HG03575 (cell line): ENCODE data around the gene PDP2.

Source experiments
- ATAC-seq: cut with Tn5 transposase; IDR thresholded peaks from one replicate; pipeline ENCODE4 v1.9.1; 2021; ENCODE audit not compliant: unreplicated experiment, insufficient number of reproducible peaks, low FRiP score; ENCODE audit errors: extremely low read depth

Gene PDP2

DNA sequence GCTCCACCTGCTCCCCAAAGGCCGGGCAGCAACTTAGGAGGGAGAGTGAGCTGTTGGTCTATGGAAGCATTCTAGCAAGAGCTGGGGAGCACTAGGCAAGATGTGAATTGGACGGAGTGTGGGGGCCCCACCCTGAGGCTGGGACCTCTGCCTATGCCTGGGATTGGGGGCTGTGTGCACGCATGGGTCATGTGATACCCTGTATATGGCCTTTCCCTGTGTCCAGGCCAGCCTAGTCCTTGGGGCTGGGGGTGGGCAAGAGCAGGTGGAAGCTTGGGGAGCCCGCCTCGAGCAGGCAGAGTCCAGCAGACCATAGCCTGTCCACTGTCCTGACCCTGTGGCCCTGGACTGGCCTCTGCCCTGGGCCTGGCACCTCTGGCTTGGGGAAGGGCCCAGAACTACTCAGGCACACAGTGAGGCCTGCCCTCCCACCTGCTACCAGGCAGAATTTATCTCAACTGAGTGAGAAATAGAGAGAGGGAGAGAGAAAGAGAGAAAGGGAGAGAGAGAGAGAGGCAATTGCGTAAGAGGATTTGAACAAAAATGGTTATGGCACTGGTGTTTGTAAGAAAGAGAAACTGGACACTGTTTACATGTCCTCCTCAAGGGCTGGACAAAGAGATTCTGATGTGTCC lies 19.1 kb downstream of the PDP2 start:
- ATAC-seq: no peak

DNA sequence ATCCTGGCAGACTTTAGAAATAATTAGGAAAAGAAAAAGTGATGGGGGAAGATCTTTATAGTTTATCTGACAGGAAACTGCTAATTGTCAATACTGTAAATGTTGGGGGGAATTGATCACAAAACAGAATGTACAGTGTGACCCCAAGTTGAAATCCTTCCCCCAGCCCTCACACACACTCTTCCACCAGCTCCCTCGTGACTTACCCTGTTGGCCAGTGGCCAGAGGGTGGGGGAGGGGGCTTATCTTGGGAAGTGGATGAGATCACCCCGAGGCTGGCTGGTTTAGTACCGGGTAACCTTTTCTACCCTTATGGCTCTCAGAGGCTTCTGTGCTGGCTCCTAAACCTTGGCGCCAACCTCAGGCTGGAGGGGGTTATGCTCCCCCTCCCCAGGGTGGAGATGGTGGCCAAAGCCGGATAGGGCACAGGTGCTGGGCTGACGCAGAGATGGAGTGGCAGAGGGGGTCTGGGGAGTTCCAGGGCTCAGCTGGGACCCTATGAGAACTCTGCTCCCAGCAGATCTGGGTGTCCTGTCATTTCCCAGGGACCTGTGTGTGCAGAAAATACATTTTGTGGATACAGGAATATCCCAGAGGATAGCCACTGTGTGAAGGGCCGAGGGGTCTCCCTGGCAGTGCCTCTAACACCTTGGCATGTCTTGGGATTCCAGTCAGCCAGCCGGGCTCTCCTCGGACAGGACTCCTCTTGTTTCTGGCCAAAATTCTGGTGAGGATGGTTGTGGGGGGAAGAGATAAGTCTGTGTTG lies 19.8 kb downstream of the PDP2 start:
- no peak for ATAC-seq

DNA sequence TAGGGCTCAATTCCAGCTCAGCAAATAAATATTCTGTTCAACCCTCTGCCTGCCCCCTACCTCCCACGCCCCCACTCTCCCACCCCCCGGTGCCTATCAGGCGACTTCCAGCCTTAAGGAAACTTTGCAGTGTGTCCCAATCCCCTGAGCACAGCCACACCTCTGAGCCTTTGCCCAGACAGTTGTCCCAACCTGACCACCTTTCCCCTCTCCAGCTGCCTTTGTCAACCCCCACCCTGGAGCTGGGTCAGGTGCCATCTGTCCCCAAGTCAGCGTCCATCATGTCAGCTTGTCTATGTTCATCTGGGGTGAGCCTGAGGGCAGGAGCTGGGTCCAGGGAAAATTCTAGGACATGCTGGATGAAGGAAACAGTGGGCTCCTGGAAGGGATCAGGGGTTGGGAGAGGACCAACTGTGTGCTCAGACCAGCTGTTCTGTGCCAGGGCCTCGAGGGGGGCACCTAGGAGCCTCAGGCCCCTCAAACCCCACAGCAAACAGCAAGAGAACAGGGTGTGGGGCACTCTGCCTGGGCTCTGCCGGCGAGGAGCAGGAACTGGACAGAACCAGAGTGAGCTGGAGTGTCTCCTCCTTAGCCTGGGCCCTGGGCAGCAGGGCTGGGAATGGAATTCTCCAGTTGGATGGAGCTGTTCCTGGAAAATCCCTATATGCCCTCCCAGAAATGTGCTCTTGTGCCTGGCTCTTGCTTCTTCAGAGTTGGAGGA lies 20.6 kb downstream of the PDP2 start:
- no peak for ATAC-seq

DNA sequence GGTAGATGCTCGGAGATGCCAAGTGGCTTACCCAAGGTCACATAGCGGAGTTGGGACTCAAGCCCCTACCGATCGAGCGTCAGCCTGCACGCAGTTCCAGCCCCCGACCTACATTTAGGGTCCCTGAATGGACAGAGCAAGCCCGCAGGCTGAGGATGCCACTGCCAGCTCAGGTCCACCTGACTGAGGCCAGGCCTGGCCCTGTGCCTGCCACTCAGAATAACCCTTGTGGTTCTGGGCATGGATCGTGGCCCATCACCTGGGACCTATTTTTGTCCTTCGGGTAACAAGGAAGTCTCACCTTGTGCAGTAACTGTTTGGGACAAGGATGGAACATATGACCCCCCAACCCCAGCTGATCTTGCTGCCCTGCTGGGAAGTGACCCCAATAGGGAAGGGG lies 21.3 kb downstream of the PDP2 start:
- no peak for ATAC-seq

DNA sequence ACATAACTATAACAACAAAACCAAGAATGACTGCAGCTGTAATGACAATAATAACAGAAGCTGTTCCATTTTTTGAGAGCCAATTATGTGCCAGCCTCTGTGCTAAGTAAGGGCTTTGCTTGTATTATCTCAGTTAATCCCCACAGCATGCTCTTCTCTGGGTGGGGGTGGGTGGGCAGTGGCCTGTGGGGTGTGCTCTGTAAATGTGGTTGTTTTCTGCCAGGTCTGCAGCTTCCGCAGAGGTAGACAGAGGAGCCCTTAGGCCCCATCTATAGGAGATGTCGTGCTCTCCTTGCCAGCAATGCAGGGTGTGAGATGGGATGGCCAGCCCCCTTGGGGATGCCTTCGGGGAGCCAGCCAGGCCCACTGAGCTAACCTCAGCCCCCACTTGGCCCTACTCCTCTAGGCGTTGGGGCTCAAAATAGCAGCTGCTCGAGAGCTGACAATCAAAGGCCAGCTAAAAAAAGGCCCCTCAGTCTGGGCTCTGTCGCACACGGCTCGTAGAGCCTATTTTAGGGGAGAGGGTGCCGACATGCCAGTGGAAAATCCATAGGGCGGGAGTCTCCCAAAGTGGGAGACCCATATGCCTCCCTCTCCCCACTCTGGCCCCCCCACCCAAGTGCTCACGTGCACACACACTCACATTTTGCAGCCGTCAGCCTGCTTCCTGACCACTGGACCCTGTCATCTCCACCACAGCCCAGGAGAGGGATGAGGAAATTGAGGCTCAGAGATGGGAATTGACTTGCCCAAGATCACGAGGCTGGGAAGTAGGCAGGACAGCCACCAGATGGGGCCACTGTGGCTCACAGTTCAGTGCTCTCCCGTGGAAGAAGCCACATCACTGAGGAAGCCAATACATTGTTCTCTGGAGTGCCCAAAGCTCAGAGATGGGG lies 22.6 kb downstream of the PDP2 start:
- ATAC-seq: no peak

DNA sequence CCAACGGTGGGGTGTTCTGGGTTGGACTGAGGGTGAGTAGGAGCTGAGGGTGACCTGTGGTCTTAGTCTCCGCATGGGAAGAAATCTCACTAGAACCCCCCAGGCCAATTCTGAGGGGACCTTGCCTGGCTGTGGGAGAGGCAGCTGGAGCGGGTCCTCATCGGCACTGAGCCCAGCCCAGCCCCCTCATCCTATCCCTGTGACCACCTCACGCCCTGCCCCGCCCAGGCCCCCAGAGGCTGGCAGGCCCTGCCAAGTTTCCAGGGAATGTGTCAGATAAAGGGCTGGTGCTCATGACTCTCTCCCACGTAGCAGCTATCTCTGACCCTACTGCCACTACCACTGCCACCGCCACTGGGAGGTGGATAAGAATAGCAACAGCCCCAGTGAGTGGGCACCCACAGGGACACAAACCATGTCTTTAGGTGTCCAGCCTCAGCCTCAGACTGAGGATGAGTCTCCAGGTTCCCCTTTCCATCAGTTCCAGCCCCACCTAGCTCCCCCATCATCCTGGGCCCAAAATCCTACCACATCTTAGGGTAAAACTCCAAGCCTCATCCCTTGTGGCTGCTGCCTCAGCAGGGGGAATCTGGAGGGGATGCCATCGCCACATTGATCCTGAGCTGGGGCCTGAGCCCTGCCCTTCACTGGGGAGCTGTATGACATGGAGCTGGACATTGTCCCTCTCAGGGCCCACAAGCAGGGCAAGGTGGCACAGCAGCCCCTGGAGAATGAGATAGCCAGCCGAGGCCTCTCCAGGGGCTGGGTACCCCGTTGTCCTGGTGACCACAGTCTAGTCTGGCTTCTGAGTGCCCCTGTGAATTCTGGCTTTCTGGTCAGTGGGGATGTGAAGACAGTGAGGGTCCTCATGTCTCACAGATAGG lies 23.5 kb downstream of the PDP2 start:
- no peak for ATAC-seq

DNA sequence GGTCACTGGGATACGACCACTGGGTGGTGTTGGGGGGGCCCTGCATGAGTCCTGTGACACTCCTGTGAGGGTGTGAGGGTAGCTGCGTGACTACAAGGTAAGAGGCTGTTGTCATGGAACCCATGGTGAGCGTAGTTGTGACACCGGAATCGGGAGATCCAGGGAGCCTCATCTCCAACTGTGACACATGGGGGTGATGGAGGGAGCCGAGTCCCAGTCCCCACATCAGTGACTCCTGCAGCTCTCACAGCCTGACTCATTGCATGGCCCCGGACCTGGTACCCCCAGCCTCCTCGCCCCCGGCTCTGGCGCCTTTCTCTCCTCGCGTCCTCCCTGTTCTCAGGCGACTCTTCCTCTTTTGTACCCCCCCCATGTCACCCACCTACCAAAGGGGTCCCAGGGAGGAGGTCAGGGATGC lies 24.1 kb downstream of the PDP2 start:
- no peak for ATAC-seq

DNA sequence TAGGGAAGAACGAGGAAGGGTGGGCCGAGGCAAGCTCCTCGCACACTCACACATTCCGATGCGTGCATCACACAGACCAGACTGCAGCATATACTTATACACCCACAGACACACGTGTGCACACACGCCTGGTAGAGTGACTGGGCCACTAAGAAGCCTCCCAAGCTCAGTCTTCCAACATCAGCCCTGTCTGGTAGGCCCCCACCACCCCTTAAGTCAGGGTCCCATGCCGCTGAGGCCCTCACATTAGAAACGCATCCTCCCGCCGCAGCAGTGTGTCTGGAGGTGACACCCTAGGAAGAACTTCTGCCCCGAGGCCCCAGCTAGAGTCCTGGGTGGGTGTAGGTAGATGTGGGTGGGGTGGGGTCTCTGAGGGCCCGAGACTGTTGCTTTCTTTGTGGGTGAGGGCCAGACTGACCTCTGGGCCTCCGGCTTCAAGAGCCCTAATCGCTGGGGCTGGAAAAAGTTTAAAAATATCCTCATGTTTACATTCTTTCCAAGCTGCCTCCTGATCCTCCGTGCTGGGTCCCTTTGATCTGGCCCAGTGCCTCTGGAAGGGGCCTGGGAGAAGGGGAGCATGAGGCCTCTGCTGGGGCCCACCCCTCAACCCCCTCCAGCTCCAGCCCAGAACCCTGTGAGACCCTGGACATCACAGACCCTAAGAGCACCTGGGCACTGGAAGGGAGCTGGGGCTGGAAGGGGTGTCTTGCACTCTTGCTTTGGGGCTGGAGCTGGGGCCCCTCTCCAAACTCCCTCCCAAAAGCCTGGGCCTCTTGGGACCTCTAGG lies 24.7 kb downstream of the PDP2 start:
- no peak for ATAC-seq

DNA sequence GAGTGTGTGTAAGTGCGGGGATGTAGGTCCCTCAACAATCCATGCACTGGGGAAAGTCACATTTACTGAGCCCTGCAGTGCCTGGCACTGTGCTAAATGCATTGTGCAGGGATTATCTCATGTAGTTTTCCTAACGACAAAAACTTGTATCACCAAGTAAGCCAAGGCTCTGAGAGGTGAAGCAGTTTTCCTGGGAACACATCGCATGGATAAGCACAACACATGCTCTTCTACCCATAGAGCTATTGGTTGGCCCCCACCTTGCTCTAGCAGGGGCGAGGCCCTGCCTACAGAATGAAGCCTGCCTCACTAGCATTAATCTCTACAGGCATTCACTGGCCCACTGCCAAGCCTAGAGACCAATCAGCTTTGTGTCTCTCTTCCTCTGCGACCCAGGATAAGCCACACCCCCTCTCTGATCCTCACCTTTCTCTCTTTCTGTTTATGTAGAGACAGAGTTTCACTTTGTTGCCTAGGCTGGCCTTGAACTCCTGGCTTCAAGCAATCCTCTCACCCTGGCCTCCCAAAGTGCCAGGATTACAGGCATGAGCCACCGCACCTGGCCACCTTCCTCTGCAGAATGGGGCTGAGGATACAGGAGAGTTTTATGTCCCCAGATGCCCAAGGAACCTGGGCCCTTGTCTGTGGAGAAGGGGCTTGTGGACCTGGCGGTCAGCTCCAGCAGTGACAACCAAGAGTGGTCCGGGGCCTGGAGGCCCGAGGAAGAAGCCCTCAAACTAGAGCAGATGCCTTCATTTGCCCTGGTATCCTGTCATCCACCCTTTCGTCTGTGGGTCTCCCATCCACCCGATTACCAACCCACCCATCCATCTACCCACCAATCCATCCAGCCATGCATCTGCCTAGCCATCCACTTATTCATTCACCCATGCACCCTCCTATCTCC lies 25.6 kb downstream of the PDP2 start:
- ATAC-seq: no peak

DNA sequence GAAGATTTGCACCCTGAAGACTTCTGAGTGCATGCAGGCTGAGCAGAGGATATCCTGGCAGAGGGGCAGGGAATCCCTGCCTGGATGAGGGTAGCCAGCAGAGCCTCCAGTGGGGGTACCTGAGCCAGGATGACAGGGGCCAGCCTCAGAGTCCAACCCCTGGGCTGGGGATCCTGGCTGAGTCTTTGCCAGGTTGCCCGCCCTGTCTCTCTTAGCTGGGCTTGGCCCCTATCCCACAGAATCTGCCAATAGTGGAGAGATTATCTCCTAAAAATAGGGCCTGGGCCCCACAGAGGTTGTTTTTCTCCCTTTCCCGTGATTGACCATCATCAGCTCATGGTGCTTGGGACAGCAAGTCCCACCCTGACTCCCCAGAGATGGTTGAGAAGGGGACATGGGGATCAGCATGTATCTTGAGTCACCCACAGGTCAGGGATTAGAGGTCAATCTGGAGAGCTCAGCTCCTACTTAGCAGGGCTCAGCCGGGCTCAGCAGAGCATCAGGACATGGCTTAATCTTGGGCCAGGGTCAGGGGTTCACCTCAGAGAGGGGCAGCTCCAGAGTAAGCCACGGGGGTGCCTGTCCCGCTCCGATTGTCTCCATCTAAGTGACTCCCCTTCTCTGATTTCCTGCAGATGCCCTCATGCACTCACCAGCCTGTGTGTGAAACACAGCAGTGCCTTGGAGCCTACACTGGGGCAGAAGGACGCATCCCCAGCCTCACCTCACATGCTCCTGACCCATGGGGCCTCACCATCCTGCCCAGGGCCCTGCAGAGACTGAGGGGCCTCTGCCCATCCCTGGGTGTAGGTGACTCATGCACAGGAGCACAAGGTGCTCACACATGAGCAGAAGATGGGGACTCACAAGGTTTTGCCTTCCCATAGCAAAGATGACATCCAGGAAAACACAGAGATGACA lies 26.9 kb downstream of the PDP2 start:
- no peak for ATAC-seq

DNA sequence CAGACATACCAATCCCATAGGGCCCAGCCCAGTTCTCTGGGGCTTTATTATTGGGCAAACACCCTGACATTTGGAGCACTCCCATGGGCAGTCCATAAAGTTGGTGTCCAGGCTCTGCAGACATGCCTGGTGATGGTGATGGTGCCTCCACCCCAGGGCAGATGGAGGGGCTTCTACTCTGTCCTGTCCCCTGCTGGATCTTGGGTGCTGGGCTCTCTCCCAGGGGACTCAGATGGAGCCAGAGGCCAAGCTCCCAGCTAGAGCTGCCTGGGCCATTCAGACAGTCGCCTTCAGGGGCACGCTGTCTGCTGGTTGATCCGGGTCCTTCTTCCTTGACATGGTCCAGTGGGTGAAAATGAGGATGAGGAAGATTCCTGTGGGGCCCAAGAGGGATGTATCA lies 27.8 kb downstream of the PDP2 start:
- ATAC-seq: no peak

DNA sequence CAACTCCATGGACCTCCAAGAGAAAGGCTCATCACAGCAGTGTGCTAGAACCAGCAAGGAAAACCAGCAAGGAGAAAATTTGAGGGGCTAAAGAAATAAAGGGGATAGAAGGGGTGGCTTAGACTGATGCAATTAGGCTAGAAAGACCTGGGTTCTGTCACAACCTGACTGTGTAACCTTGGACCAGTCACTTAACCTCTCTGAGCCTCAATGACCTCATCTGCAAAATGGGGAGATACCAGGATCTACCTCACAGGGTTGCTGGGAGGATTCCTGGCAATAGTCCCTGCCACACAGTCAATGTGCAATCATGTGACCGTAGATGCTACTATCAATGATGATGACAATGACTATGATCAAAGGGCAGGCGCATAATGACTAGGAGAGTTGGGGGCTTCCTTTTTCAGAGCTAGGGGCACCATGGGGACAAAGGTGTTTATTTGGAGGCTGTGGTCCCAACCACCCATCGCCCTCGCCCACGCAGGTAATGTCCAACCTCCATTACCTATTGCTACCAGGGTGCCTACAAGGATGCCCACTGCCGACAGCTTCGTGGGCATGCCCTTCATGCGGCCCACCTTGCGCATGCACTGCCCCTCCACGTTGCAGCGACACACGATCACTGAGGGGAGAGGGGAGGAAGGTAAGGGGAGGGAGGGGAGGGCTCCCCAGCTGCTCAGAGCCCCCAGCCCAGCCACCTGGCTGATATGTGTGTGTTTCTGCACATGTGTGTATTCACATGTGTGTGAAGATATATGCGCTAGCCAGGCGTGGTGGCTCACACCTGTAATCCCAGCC lies 28.6 kb downstream of the PDP2 start:
- no peak for ATAC-seq

DNA sequence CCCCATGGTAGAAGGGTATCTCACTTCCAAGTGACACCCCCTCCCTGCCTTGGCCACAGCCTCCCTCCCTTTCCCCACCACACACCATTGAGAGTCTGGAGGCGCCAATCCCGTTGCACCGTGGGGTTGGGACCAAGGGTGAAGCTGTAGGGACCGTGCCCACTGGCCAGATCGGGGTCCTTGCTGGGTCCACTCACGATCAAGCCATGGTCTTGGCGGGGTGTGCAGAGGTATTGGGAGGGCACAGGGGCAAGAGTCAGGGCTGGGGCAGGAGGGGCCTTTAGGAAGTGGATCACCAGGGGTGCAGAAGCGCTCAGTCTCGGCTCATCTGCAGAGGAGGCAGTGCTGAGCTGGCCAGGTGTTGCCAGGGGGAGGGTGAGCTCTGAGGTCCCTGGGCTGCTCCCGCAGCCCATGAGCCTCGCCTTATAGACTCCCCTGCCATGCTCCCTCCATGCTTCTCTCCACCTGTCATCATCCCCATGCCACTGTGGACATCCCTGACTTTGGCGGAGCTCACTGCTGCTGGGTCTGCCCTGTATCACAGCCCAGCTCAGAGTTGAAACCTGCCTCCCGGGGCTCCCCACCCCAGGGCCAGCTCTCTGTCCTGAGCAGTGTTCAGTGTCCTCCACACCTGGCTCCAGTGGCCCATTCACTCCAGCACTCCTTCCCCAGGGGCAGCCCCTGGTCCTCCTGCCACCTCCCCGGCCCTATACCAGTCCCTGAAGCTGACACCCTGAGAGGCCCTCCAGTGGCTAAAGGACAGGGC lies 30.0 kb downstream of the PDP2 start:
- ATAC-seq: no peak

DNA sequence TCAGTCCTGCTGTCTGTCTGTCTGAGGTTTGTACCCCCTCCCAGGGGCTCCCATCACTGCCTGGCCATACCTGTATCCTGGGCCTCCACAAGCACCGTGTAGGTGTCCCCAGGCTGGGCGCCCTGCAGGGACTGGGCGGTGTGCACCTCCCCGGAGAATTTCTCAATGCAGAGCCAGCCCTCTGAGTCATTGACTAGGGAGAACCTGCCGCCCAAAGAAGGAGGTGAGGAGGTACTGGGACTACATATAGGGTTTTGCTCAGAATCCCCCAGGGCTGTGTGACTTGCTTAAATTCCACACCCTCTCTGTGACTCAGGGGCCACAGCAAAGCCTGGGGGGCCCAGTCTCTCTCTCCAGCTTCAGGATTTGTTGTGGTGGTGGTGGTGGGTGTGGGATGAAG lies 30.8 kb downstream of the PDP2 start:
- ATAC-seq: no peak
